WTC11 (cell line): Measurements from ENCODE around the gene COLQ. TPM values are rescaled to one million over a fixed set of nuclear protein-coding genes. Genes with fewer than 3 reads are reported as not detected.

Experiments
- ATAC-seq: fragments of 200-7000 bp; cut with Tn5 transposase; 2 replicates; pipeline ENCODE4 v1.10.0; 2021; ENCODE audit warnings: mild to moderate bottlenecking, moderate library complexity
- CTCF ChIA-PET: fragments of 300-600 bp; sonication (Branson Sonifier 250); formaldehyde crosslinking; loops from one replicate; lab custom pipeline; 2021; ENCODE audit warnings: antibody characterized with exemption; lab: Charles Lee
- POLR2A ChIA-PET: fragments of 350-600 bp; sonication (Branson Sonifier 250); formaldehyde crosslinking; loops from one replicate; lab custom pipeline; 2021; ENCODE audit warnings: antibody characterized with exemption; lab: Charles Lee
- DNase-seq: peaks from one replicate; pipeline ENCODE4 v3.0.0; 2021; ENCODE audit warnings: low spot score
- H3K27ac Mint-ChIP-seq: 2 replicates; pipeline ENCODE4 v1.8.0; 2021; ENCODE audit warnings: mixed read lengths
- H3K27me3 Mint-ChIP-seq: 2 replicates; pipeline ENCODE4 v1.8.0; 2021; ENCODE audit warnings: low read depth, mild to moderate bottlenecking, moderate library complexity, mixed read lengths
- H3K36me3 Mint-ChIP-seq: 2 replicates; pipeline ENCODE4 v1.8.0; 2021; ENCODE audit warnings: mixed read lengths
- H3K4me1 Mint-ChIP-seq: 2 replicates; pipeline ENCODE4 v1.8.0; 2022; ENCODE audit warnings: mixed read lengths
- H3K4me3 Mint-ChIP-seq: 2 replicates; pipeline ENCODE4 v1.8.0; 2021; ENCODE audit warnings: mild to moderate bottlenecking, moderate library complexity, mixed read lengths
- H3K9me3 Mint-ChIP-seq: 2 replicates; pipeline ENCODE4 v1.8.0; 2021; ENCODE audit warnings: mixed read lengths
- AFF4 ChIP-seq: sonication (generic); formaldehyde crosslinking; IDR thresholded peaks from 2 replicates; pipeline ENCODE4 v1.8.1; 2023; ENCODE audit warnings: mild to moderate bottlenecking, missing genetic modification reagents, borderline replicate concordance
- AR ChIP-seq: fragments of 250-450 bp; sonication (Bioruptor Pico); IDR thresholded peaks from 2 replicates; pipeline ENCODE4 v1.9.0; 2021; ENCODE audit warnings: mild to moderate bottlenecking
- CREB1 ChIP-seq: sonication (generic); formaldehyde crosslinking; IDR thresholded peaks from 2 replicates; pipeline ENCODE4 v1.8.0; 2023; ENCODE audit warnings: mild to moderate bottlenecking, missing genetic modification reagents
- ESRRA ChIP-seq: sonication (generic); formaldehyde crosslinking; IDR thresholded peaks from 2 replicates; pipeline ENCODE4 v1.8.1; 2022; ENCODE audit warnings: mild to moderate bottlenecking, missing genetic modification reagents, borderline replicate concordance
- NFATC4 ChIP-seq: fragments of 250-450 bp; sonication (Bioruptor Pico); IDR thresholded peaks from 2 replicates; pipeline ENCODE4 v1.9.0; 2021; ENCODE audit warnings: mild to moderate bottlenecking
- NFE2L1 ChIP-seq: sonication (generic); formaldehyde crosslinking; IDR thresholded peaks from 2 replicates; pipeline ENCODE4 v1.8.1; 2023; ENCODE audit warnings: missing genetic modification reagents
- NR3C1 ChIP-seq: sonication (generic); formaldehyde crosslinking; conservative IDR thresholded peaks from 2 replicates; pipeline ENCODE4 v1.8.1; 2023; ENCODE audit warnings: low read depth, mild to moderate bottlenecking, missing genetic modification reagents
- PRRX2 ChIP-seq: fragments of 250-450 bp; sonication (Bioruptor Pico); IDR thresholded peaks from 2 replicates; pipeline ENCODE4 v1.8.0; 2021; ENCODE audit warnings: mild to moderate bottlenecking
- RORB ChIP-seq: fragments of 250-450 bp; sonication (Bioruptor Pico); IDR thresholded peaks from 2 replicates; pipeline ENCODE4 v1.9.0; 2021; ENCODE audit warnings: mild to moderate bottlenecking
- SMAD3 ChIP-seq: sonication (generic); formaldehyde crosslinking; IDR thresholded peaks from 2 replicates; pipeline ENCODE4 v1.8.0; 2022; ENCODE audit warnings: missing genetic modification reagents, mild to moderate bottlenecking, borderline replicate concordance
- SMAD4 ChIP-seq: sonication (generic); formaldehyde crosslinking; IDR thresholded peaks from 2 replicates; pipeline ENCODE4 v1.8.0; 2022; ENCODE audit warnings: mild to moderate bottlenecking, missing genetic modification reagents
- SP1 ChIP-seq: sonication (generic); formaldehyde crosslinking; conservative IDR thresholded peaks from 2 replicates; pipeline ENCODE4 v1.8.1; 2022; ENCODE audit warnings: missing genetic modification reagents
- TP53 ChIP-seq: sonication (generic); formaldehyde crosslinking; IDR thresholded peaks from 2 replicates; pipeline ENCODE4 v1.8.1; 2023; ENCODE audit warnings: mild to moderate bottlenecking, missing genetic modification reagents
- ZMAT4 ChIP-seq: fragments of 250-450 bp; sonication (Bioruptor Pico); IDR thresholded peaks from 2 replicates; pipeline ENCODE4 v1.9.0; 2021; ENCODE audit warnings: mild to moderate bottlenecking
- ZNF138 ChIP-seq: sonication (generic); formaldehyde crosslinking; conservative IDR thresholded peaks from 2 replicates; pipeline ENCODE4 v1.8.1; 2022; ENCODE audit warnings: mild to moderate bottlenecking, moderate library complexity, missing genetic modification reagents
- ZNF317 ChIP-seq: sonication (generic); formaldehyde crosslinking; IDR thresholded peaks from 2 replicates; pipeline ENCODE4 v1.8.1; 2023; ENCODE audit warnings: low read depth, mild to moderate bottlenecking, moderate library complexity, missing genetic modification reagents, borderline replicate concordance
- ZNF425 ChIP-seq: fragments of 250-450 bp; sonication (Bioruptor Pico); conservative IDR thresholded peaks from 2 replicates; pipeline ENCODE4 v1.9.0; 2021; ENCODE audit warnings: mild to moderate bottlenecking
- ZNF512 ChIP-seq: sonication (generic); formaldehyde crosslinking; IDR thresholded peaks from 2 replicates; pipeline ENCODE4 v1.8.1; 2022; ENCODE audit warnings: missing genetic modification reagents, borderline replicate concordance
- ZSCAN18 ChIP-seq: fragments of 250-450 bp; sonication (Bioruptor Pico); IDR thresholded peaks from 2 replicates; pipeline ENCODE4 v2.1.2; 2022; ENCODE audit warnings: mild to moderate bottlenecking, moderate library complexity
- total RNA-seq: library from RNA; stranded (reverse); gene quantifications from 3 replicates; pipeline ENCODE4 v1.2.3, GENCODE V29; 2021

The COLQ gene
- total RNA-seq, 1 experiment from 2014 or later = 2.2 TPM

GRCh38 chr3:15538345-15538744 is 16.8 kb upstream of the COLQ start:
- TF ChIP-seq ZSCAN18 (CRISPR knock-in tag) (no peak), AFF4 (no peak), SMAD4 (no peak), NFE2L1 (no peak), ZNF425 (CRISPR knock-in tag) (no peak), ESRRA (CRISPR knock-in tag) (no peak), AR (no peak), CREB1 (CRISPR knock-in tag) (no peak), NR3C1 (no peak), RORB (CRISPR knock-in tag) (no peak), NFATC4 (CRISPR knock-in tag) (no peak), ZMAT4 (CRISPR knock-in tag) (no peak), ZNF138 (CRISPR knock-in tag) (no peak)
- ChIA-PET CTCF (no interaction called here), POLR2A (no interaction called here)
- DNase-seq (no peak), ATAC-seq (no peak)
- H3K4me1 Mint-ChIP-seq = no peaks in the 10 kb centered on the region
- no peak overlapping the region for H3K4me3 Mint-ChIP-seq
- no peaks in the 10 kb centered on the region for H3K9me3 Mint-ChIP-seq
- H3K36me3 Mint-ChIP-seq = no peaks in the 10 kb centered on the region
- H3K27ac Mint-ChIP-seq = no peak overlapping the region
- no peaks in the 10 kb centered on the region for H3K27me3 Mint-ChIP-seq

- TF ChIP-seq PRRX2 (CRISPR knock-in tag) = no peak
- TF ChIP-seq SP1 = no peak
- TF ChIP-seq ZNF317 (CRISPR knock-in tag) = no peak
- TF ChIP-seq SMAD4 = no peak
- TF ChIP-seq ZNF512 (CRISPR knock-in tag) = no peak
- TF ChIP-seq TP53 (CRISPR knock-in tag) = no peak
- TF ChIP-seq SMAD3 (CRISPR knock-in tag) = no peak
- no peak for ATAC-seq
- ChIA-PET POLR2A (no interaction called here), CTCF (interaction anchor here (1.0 kb wide), 1 partner anchor 10 kb away, joined by 4 read pairs; no protein-coding TSS in a partner anchor)
- no peak overlapping the region for H3K4me3 Mint-ChIP-seq
- H3K9me3 Mint-ChIP-seq = no peaks in the 10 kb centered on the region
- no peaks in the 10 kb centered on the region for H3K27me3 Mint-ChIP-seq
- no peak overlapping the region for H3K27ac Mint-ChIP-seq
- no peak for DNase-seq
- H3K36me3 Mint-ChIP-seq = no peaks in the 10 kb centered on the region
- H3K4me1 Mint-ChIP-seq = no peaks in the 10 kb centered on the region
Observed at GRCh38 chr3:15536856-15537255, 15.3 kb upstream of the COLQ start.
